Brain microvascular endothelial cell (primary cell): ENCODE data around the gene NLRP3.
"Not testable (repeated sequence)": the region's sequence is repeated elsewhere in the genome, so short reads cannot be mapped to it uniquely, and the experiment has no call there.

Source experiments
- DNase-seq: peaks from one replicate; pipeline ENCODE4 v3.0.0-alpha.2; 2020
- H3K27ac ChIP-seq: fragments of 250-450 bp; sonication (Bioruptor Pico); 2 replicates; pipeline ENCODE4 v1.5.1; 2020; ENCODE audit warnings: mild to moderate bottlenecking, moderate library complexity
- H3K27me3 ChIP-seq: fragments of 250-450 bp; sonication (Bioruptor Pico); replicated peaks from 2 replicates; pipeline ENCODE4 v1.5.1; 2020; ENCODE audit warnings: mild to moderate bottlenecking
- H3K36me3 ChIP-seq: fragments of 250-450 bp; sonication (Bioruptor Pico); replicated peaks from 2 replicates; pipeline ENCODE4 v1.5.1; 2020; ENCODE audit warnings: mild to moderate bottlenecking
- H3K4me3 ChIP-seq: 2 replicates; pipeline ENCODE4 v1.5.1; 2011; ENCODE audit warnings: low read depth, mild to moderate bottlenecking, control low read depth, low read length, moderate library complexity
- in situ Hi-C: cut with HindIII; loops from 2 replicates; pipeline ENCODE4 v1.10.0; 2017; ENCODE audit warnings: low sequenced_read_pairs, low pct_ligation_motif_present
- TF ChIP-seq, protein P1 (sequence below): IDR thresholded peaks from 2 replicates; pipeline ENCODE4 v1.5.1; 2011; ENCODE audit warnings: low read depth, mild to moderate bottlenecking, moderate library complexity, low read length, control low read depth, inconsistent platforms; ENCODE audit errors: missing control alignments

NLRP3 gene

DNA sequence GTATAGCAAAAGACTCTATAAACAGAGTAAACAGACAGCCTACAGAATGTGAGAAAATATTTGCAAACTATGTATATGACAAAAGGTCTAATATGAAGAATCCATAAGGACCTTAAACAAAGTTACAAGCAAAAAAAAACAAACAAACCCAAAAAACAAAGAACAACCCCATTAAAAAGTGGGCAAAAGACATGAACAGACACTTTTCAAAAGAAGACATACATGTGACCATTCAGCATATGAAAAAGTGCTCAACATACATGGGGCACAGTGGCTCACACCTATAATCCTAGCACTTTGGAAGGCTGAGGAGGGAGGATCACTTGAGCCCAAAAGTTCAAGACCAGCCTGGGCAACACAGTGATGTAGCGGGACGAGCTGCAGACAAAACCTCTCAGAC, 59.8 kb downstream of the NLRP3 start:
- no peak for DNase-seq
- Histone ChIP-seq H3K36me3 (no peaks in the 10 kb centered on the region), H3K4me3 (no peak overlapping the region), H3K27me3 (no peaks in the 10 kb centered on the region), H3K27ac (no peak overlapping the region)
- TF ChIP-seq, protein P1, sequence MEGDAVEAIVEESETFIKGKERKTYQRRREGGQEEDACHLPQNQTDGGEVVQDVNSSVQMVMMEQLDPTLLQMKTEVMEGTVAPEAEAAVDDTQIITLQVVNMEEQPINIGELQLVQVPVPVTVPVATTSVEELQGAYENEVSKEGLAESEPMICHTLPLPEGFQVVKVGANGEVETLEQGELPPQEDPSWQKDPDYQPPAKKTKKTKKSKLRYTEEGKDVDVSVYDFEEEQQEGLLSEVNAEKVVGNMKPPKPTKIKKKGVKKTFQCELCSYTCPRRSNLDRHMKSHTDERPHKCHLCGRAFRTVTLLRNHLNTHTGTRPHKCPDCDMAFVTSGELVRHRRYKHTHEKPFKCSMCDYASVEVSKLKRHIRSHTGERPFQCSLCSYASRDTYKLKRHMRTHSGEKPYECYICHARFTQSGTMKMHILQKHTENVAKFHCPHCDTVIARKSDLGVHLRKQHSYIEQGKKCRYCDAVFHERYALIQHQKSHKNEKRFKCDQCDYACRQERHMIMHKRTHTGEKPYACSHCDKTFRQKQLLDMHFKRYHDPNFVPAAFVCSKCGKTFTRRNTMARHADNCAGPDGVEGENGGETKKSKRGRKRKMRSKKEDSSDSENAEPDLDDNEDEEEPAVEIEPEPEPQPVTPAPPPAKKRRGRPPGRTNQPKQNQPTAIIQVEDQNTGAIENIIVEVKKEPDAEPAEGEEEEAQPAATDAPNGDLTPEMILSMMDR, result no peak
- in situ Hi-C loops, result no loop called here

DNA sequence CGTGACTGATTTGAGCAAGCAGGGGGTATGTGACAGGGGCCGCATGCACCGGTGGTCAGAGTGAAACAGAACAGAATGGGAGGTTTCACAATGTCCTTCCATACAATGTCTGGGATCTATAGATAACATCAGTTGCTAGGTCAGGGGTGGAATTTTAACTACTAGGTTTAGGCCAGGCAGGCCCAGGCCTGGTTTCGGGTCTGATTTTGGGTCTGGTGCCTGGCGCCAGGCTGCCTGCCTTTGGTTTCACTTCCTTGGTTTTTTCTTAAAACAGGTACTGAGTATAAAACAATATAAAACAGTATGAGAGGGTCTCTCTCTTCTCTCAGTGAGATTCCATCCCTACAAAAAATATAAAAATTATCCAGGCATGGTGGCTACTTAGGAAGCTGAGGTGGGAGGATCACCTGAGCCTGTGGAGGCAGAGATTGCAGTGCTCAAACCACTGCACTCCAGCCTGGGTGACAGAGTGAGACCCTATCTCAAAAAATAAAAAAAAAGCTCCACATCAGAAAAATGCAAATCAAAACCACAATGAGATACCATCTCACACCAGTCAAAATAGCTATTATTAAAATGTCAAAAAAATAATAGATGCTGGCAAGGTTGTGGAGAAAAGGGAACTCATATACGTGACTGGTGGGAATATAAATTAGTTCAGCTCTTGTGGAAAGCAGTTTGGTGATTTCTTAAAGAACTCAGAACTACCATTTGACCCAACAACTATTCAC, 60.5 kb downstream of the NLRP3 start:
- H3K27me3 ChIP-seq, H3K36me3 ChIP-seq, in situ Hi-C loops, H3K27ac ChIP-seq, H3K4me3 ChIP-seq, DNase-seq: not testable (repeated sequence)

DNA sequence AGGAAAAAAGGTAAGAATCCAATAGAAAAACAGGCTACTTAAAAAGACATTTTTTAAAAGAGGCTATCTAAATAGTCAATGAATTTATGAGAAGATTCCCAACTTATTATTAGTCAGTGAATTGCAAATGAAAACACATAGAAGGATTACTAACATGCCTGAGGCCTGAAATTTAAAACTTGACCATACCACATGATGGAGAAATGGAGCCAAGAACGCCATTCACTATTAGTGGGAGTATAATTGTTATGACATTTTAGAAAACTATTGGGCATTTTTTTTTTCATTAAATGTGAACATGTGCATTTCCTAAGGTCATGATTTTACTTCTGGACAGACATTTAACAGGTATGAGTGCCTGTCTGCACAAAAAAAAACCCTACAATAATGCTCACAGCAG, 66.8 kb downstream of the NLRP3 start:
- H3K4me3 ChIP-seq, result no peak overlapping the region
- DNase-seq, result no peak
- in situ Hi-C loops, result no loop called here
- H3K27me3 ChIP-seq, result no peaks in the 10 kb centered on the region
- no peak overlapping the region for H3K27ac ChIP-seq
- H3K36me3 ChIP-seq, result no peaks in the 10 kb centered on the region
- TF ChIP-seq, protein P1, result no peak

DNA sequence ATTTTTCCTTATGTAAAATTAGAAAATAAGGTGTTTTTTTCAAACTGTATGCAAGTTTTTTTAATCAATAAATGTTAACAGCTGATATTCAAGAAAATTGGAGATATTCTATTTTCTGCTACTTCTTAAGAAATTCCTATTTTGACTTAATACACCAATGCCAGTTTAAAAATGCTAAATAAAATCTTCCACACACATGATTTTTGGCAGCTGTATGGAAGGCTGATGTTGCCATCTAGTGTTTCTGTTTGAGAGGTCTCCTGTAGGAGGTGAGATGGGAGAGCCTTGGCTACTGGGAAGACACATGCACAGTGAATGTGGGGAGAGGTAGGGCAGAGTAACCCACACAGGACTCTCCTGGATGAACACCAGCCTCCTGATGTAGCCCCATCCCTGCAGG, 71.1 kb downstream of the NLRP3 start:
- peak; percentile 35 for DNase-seq
- H3K36me3 ChIP-seq, result no peaks in the 10 kb centered on the region
- no peak overlapping the region for H3K27ac ChIP-seq
- no peaks in the 10 kb centered on the region for H3K27me3 ChIP-seq
- in situ Hi-C loops, result no loop called here
- TF ChIP-seq, protein P1, result peak; percentile 38
- H3K4me3 ChIP-seq, result no peak overlapping the region

DNA sequence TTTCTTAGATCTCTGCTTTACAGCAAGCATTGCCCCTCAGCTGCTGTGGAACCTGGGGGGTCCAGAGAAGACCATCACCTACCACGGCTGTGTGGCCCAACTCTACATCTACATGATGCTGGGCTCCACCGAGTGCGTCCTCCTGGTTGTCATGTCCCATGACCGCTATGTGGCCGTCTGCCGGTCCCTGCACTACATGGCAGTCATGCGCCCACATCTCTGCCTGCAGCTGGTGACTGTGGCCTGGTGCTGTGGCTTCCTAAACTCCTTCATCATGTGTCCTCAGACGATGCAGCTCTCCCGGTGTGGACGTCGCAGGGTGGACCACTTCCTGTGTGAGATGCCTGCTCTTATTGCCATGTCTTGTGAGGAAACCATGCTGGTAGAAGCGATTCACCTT, 75.4 kb downstream of the NLRP3 start:
- no peaks in the 10 kb centered on the region for H3K27me3 ChIP-seq
- no peak overlapping the region for H3K4me3 ChIP-seq
- H3K36me3 ChIP-seq, result no peaks in the 10 kb centered on the region
- TF ChIP-seq, protein P1, result no peak
- DNase-seq, result no peak
- no peak overlapping the region for H3K27ac ChIP-seq
- in situ Hi-C loops, result no loop called here

DNA sequence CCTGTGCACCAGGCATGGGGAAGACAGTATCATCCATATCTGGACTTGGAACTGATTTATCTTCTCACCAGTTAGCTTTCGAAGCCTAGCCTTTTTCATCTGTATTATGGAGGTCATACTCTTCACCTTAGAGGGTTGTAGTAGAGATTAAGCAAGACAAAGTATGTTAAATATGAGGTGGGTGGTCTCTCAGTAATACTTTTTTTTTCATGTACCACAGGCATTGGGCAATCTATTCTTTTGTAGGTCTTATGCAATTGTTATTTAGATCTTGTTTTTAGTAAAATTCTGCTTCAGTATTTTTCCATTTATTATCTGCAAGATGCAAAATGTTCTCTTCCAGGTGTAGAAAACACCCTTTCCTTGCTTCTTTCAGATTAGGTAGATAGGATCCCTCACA, 77.1 kb downstream of the NLRP3 start:
- in situ Hi-C loops, result no loop called here
- no peaks in the 10 kb centered on the region for H3K36me3 ChIP-seq
- no peaks in the 10 kb centered on the region for H3K27me3 ChIP-seq
- DNase-seq, result no peak
- no peak overlapping the region for H3K27ac ChIP-seq
- no peak overlapping the region for H3K4me3 ChIP-seq
- TF ChIP-seq, protein P1, result no peak
